Brain microvascular endothelial cell (primary cell): ENCODE data around the gene ST7.

ENCODE experiments used
- DNase-seq: peaks from one replicate; pipeline ENCODE4 v3.0.0-alpha.2; 2020
- H3K27ac ChIP-seq: fragments of 250-450 bp; sonication (Bioruptor Pico); 2 replicates; pipeline ENCODE4 v1.5.1; 2020; ENCODE audit warnings: mild to moderate bottlenecking, moderate library complexity
- H3K27me3 ChIP-seq: fragments of 250-450 bp; sonication (Bioruptor Pico); replicated peaks from 2 replicates; pipeline ENCODE4 v1.5.1; 2020; ENCODE audit warnings: mild to moderate bottlenecking
- H3K36me3 ChIP-seq: fragments of 250-450 bp; sonication (Bioruptor Pico); replicated peaks from 2 replicates; pipeline ENCODE4 v1.5.1; 2020; ENCODE audit warnings: mild to moderate bottlenecking
- H3K4me3 ChIP-seq: 2 replicates; pipeline ENCODE4 v1.5.1; 2011; ENCODE audit warnings: low read depth, mild to moderate bottlenecking, control low read depth, low read length, moderate library complexity
- in situ Hi-C: cut with HindIII; loops from 2 replicates; pipeline ENCODE4 v1.10.0; 2017; ENCODE audit warnings: low sequenced_read_pairs, low pct_ligation_motif_present
- TF ChIP-seq, protein P1 (sequence below): IDR thresholded peaks from 2 replicates; pipeline ENCODE4 v1.5.1; 2011; ENCODE audit warnings: low read depth, mild to moderate bottlenecking, moderate library complexity, low read length, control low read depth, inconsistent platforms; ENCODE audit errors: missing control alignments

ST7 gene

DNA sequence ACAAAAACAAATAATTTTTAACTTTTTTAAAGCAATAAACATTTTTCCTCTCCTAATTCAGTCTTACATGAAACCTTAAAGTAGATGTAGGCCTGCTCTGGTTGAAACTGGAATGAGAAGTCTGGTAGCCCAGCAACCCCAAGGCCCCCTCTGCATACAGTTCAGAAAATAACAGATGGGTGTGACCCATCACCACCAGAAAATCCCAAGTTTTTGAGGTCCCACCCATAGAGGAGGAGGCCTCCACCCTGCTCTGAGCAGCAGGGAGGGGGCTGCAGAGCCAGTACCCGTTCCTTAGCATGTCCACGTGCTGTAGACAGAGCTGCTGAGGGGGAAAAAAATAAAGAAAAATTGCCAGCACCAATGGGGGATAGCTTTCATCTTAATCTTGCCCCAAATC is 246.8 kb downstream of the ST7 start:
- in situ Hi-C loops, result no loop called here

DNA sequence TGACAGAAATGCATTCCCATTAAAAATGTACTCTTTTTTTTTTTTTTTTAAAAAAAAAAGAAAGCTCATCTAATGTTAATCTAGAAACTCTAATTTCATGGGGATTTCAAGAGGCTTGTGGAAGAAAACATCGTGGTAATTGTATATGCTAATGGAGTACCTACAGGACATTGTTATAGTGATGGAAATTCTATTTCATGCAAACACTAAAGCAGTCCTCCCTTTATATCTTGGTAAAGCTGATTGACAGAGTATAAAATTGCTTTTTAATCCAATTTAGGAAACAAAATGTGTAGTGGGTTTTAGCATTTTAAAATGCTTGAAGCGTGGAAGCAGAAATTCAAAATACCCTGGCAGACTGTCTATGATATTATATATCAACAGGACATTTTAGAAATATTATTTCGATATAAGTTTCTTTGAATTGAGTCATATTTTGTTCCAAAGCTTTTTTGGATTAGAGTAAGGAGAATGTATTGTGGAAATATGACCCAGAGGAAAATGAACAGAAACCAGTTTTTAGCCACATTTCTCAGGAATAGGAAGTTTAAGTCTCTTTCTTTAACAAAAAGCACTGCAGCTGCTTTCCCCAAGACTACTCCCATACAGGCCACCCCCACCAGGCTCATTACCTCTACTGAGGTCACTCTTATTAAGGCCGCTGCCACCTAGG is 247.6 kb downstream of the ST7 start:
- TF ChIP-seq, protein P1, sequence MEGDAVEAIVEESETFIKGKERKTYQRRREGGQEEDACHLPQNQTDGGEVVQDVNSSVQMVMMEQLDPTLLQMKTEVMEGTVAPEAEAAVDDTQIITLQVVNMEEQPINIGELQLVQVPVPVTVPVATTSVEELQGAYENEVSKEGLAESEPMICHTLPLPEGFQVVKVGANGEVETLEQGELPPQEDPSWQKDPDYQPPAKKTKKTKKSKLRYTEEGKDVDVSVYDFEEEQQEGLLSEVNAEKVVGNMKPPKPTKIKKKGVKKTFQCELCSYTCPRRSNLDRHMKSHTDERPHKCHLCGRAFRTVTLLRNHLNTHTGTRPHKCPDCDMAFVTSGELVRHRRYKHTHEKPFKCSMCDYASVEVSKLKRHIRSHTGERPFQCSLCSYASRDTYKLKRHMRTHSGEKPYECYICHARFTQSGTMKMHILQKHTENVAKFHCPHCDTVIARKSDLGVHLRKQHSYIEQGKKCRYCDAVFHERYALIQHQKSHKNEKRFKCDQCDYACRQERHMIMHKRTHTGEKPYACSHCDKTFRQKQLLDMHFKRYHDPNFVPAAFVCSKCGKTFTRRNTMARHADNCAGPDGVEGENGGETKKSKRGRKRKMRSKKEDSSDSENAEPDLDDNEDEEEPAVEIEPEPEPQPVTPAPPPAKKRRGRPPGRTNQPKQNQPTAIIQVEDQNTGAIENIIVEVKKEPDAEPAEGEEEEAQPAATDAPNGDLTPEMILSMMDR, result no peak
- Histone ChIP-seq H3K27ac (no peak overlapping the region), H3K36me3 (peaks cover 3% of the 10 kb centered on the region), H3K4me3 (no peak overlapping the region), H3K27me3 (no peaks in the 10 kb centered on the region)
- in situ Hi-C loops, result no loop called here
- DNase-seq, result no peak

More for the DNA sequence above, 246.8 kb downstream of the ST7 start:
- no peak for DNase-seq
- H3K27me3 ChIP-seq, result no peaks in the 10 kb centered on the region
- peaks cover 3% of the 10 kb centered on the region for H3K36me3 ChIP-seq
- H3K4me3 ChIP-seq, result no peak overlapping the region
- TF ChIP-seq, protein P1, result no peak
- H3K27ac ChIP-seq, result no peak overlapping the region

DNA sequence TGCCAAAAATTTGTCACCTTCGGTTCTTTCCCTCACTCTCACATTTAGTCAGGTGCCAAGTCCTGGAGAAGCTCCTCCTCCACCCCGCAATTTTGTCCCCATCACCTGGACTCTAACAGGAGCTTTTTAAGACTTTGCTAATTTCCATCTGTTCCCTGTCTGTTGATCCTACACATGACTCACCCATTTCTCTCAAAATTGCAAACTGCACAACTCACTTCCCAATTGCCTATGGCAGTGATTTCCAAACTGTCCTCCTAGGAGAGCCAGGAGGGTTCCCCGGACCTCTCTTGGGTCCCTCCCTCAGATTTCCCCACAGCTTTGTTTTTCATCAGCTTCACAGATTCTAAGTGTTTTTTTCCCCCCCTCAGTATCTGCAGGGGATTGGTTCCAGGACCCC is 249.2 kb downstream of the ST7 start:
- no peak overlapping the region for H3K4me3 ChIP-seq
- in situ Hi-C loops, result no loop called here
- no peaks in the 10 kb centered on the region for H3K27me3 ChIP-seq
- no peak for DNase-seq
- no peak overlapping the region for H3K27ac ChIP-seq
- TF ChIP-seq, protein P1, result no peak
- peaks cover 3% of the 10 kb centered on the region for H3K36me3 ChIP-seq

DNA sequence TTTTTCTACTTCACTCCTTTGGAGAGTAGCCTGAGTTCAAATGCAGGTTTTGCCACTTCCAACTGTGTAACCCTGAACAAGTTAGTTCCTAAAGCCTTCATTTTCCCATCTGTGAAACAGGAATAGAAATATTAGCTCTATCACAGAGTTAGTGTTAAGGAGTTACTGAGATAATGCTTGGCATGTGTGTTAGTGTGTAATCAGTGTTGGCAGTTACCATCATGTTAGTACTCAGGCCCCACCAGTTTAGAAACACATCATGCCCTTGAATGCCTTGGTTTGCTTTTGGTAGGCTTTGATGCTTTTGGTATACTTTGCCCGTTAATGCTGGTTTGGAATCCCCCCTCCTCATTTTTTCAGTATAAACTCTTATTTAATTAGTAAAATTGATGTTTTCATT is 249.9 kb downstream of the ST7 start:
- in situ Hi-C loops, result no loop called here
- H3K4me3 ChIP-seq, result no peak overlapping the region
- H3K27me3 ChIP-seq, result no peaks in the 10 kb centered on the region
- peaks cover 3% of the 10 kb centered on the region for H3K36me3 ChIP-seq
- no peak for DNase-seq
- TF ChIP-seq, protein P1, result no peak
- no peak overlapping the region for H3K27ac ChIP-seq

DNA sequence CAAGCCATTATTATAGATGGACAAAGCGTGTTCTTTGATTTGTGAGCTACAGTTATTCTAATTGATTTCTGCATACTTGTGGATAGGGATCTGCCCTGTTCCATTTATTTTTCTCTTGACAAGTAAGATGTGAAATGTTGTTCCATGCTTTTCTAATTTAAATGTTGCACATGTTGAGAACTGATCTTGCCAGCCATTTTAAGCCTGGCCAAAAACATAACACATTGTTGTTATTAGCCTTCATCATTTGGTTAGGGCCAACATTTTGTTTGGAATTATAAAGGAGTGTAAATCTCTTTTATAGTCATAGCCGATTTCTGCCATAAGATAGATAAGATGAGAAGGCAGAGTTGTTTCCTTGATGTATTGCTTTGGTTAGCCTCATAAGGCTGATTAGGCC is 252.6 kb downstream of the ST7 start:
- Histone ChIP-seq H3K27me3 (no peaks in the 10 kb centered on the region), H3K4me3 (no peak overlapping the region), H3K36me3 (peaks cover 13% of the 10 kb centered on the region), H3K27ac (no peak overlapping the region)
- TF ChIP-seq, protein P1, result no peak
- in situ Hi-C loops, result no loop called here
- no peak for DNase-seq

DNA sequence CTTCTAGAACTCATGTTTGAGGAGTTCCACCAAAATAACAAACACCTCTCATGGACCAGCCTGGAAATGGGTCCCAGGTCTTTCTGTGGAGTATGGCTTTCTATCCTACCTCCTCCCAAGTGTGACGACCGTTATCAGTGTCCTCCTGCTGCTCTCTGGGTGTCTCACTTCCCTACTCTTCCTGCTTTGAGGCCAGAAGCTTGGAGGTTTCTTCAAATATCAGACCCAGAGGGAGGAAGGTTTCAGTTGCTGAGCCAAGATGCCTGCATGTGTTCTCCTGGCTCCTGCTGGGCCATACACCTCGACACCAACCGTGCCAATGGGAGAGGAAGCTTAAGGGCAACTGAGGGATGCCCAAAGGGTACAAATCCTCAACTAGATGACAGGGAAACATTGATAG is 255.0 kb downstream of the ST7 start:
- H3K27me3 ChIP-seq, result no peaks in the 10 kb centered on the region

More for the DNA sequence above, 255.0 kb downstream of the ST7 start:
- Histone ChIP-seq H3K4me3 (no peak overlapping the region), H3K36me3 (peaks cover 13% of the 10 kb centered on the region), H3K27ac (no peak overlapping the region)
- DNase-seq, result no peak
- TF ChIP-seq, protein P1, result no peak
- in situ Hi-C loops, result no loop called here
